ENCODE results near the gene AKAP6. TPM values are rescaled to one million over a fixed set of nuclear protein-coding genes. Genes with fewer than 3 reads are reported as not detected.
A peak's percentile ranks its signal among the peaks of the same experiment; 100 is the strongest.

AKAP6 gene
- total and polyA plus RNA-seq, 10 of the 15 experiments (the other 5 are each of a cell fraction or from before 2014, with no cell fraction given): 0.35 to 5.9 (median 2.2) TPM

- Histone ChIP-seq H3K27ac (ENCODE audit: control insufficient read depth, insufficient read depth) (no peak overlapping the region), H4K20me1 (ENCODE audit: control insufficient read depth, insufficient read depth) (no peaks in the 10 kb centered on the region), H3K27me3 (replicated peaks in 1 of 2; ENCODE audit: control insufficient read depth in 2 of 2, insufficient read depth in 2 of 2, low read length in 1 of 2) (no peaks in the 10 kb centered on the region), H3K4me2 (ENCODE audit: control insufficient read depth, insufficient read depth) (peak overlapping the region; percentile 27), H3K9ac (ENCODE audit: control insufficient read depth, insufficient read depth, low read length) (no peak overlapping the region), H3K79me2 (ENCODE audit: control insufficient read depth, insufficient read depth, low read length) (no peaks in the 10 kb centered on the region), H2AFZ (ENCODE audit: control insufficient read depth, low read depth, low read length) (no peak overlapping the region), H3K36me3 (ENCODE audit: control insufficient read depth in 2 of 2, insufficient read depth in 2 of 2, low read length in 1 of 2) (no peaks in the 10 kb centered on the region), H3K9me3 (replicated peaks; ENCODE audit: control insufficient read depth, insufficient read depth, low read length) (no peaks in the 10 kb centered on the region), H3K4me1 (ENCODE audit: control insufficient read depth, insufficient read depth, low read length) (peaks cover 7% of the 10 kb centered on the region; the same call in 1 of the 2 replicates), H3K4me3 (no peak overlapping the region)
- WGBS (ENCODE audit: insufficient coverage, insufficient replicate concordance, low lambda C conversion rate, missing lambda C conversion rate): 0% methylated on average over 1 of the region's 1 CpG
- RAD21 ChIA-PET (ENCODE audit: unreplicated experiment): interaction anchor here (1.4 to 1.5 kb wide), 3 partner anchors 11 to 1260 kb away, joined by 3 to 6 read pairs (median 3); no protein-coding TSS in a partner anchor
- in situ Hi-C loops (cut with MboI) (loop anchor here (5.0 to 10.0 kb wide), 3 partner anchors 857 to 1739 kb away; no protein-coding TSS in a partner anchor), intact Hi-C loops (cut with micrococcal nuclease; ENCODE audit: unreplicated experiment) (loop anchor here (1.0 to 5.0 kb wide), 2 partner anchors 854 to 1214 kb away; no protein-coding TSS in a partner anchor)
- SMC1A ChIA-PET (ENCODE audit: uncharacterized antibody, unreplicated experiment): interaction anchor here (1.1 to 1.4 kb wide), 4 partner anchors 1097 to 1724 kb away, joined by 3 to 9 read pairs (median 4); no protein-coding TSS in a partner anchor
- DNase-seq (ENCODE audit: low read depth, low spot score) (no peak), ATAC-seq (peak; percentile 87), FAIRE-seq (no peak)
- CTCF ChIA-PET: interaction anchor here (1.4 to 2.3 kb wide), 2 partner anchors 1215 to 1745 kb away, joined by 5 to 7 read pairs; no protein-coding TSS in a partner anchor
- POLR2A ChIA-PET: no interaction called here
- BruUV-seq (replicated peaks): no TSS peak
- TF ChIP-seq SPI1 (IDR thresholded peaks at IDR 0.05; ENCODE audit: borderline replicate concordance, insufficient read depth, low read depth, low read length): 0 out of 2 replicates have a peak, but pooled peaks have one; percentile 30
- TF ChIP-seq POU2F2 (IDR thresholded peaks at IDR 0.05; ENCODE audit: borderline replicate concordance, low read depth, low read length): 0 out of 3 replicates have a peak, but pooled peaks have one; percentile 53
- TF ChIP-seq IRF3 (IDR thresholded peaks at IDR 0.05): no peak
- TF ChIP-seq, protein P1, sequence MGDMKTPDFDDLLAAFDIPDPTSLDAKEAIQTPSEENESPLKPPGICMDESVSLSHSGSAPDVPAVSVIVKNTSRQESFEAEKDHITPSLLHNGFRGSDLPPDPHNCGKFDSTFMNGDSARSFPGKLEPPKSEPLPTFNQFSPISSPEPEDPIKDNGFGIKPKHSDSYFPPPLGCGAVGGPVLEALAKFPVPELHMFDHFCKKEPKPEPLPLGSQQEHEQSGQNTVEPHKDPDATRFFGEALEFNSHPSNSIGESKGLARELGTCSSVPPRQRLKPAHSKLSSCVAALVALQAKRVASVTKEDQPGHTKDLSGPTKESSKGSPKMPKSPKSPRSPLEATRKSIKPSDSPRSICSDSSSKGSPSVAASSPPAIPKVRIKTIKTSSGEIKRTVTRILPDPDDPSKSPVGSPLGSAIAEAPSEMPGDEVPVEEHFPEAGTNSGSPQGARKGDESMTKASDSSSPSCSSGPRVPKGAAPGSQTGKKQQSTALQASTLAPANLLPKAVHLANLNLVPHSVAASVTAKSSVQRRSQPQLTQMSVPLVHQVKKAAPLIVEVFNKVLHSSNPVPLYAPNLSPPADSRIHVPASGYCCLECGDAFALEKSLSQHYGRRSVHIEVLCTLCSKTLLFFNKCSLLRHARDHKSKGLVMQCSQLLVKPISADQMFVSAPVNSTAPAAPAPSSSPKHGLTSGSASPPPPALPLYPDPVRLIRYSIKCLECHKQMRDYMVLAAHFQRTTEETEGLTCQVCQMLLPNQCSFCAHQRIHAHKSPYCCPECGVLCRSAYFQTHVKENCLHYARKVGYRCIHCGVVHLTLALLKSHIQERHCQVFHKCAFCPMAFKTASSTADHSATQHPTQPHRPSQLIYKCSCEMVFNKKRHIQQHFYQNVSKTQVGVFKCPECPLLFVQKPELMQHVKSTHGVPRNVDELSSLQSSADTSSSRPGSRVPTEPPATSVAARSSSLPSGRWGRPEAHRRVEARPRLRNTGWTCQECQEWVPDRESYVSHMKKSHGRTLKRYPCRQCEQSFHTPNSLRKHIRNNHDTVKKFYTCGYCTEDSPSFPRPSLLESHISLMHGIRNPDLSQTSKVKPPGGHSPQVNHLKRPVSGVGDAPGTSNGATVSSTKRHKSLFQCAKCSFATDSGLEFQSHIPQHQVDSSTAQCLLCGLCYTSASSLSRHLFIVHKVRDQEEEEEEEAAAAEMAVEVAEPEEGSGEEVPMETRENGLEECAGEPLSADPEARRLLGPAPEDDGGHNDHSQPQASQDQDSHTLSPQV (IDR thresholded peaks at IDR 0.05): no peak
- TF ChIP-seq MEF2B (IDR thresholded peaks at IDR 0.05; ENCODE audit: partially characterized antibody, poor library complexity, severe bottlenecking): peak; percentile 31
- TF ChIP-seq RB1 (IDR thresholded peaks at IDR 0.05; ENCODE audit: borderline replicate concordance): no peak
- 0 out of 2 replicates have a peak, but pooled peaks have one; percentile 19 for TF ChIP-seq CREM (IDR thresholded peaks at IDR 0.05; ENCODE audit: low read depth)
- no peak for TF ChIP-seq TCF3 (IDR thresholded peaks at IDR 0.05; ENCODE audit: borderline replicate concordance, insufficient read depth, low read depth, low read length)
- no peak for TF ChIP-seq CBX5 (IDR thresholded peaks at IDR 0.05; ENCODE audit: low read depth)
- TF ChIP-seq IRF4 (IDR thresholded peaks at IDR 0.05; ENCODE audit: low read depth, low read length): peak; percentile 11; the same call in 1 of the 2 replicates
- no peak for TF ChIP-seq IRF5 (IDR thresholded peaks at IDR 0.05; ENCODE audit: borderline replicate concordance)
- TF ChIP-seq MEF2A (IDR thresholded peaks at IDR 0.05; ENCODE audit: insufficient read depth, low read depth, low read length): peak; percentile 73
- TF ChIP-seq POLR2A (IDR thresholded peaks at IDR 0.05; ENCODE audit: low read depth, low read length): no peak
- TF ChIP-seq JUNB (IDR thresholded peaks at IDR 0.05): peak; percentile 59; the same call in 1 of the 2 replicates
- TF ChIP-seq NR2F1 (conservative IDR thresholded peaks at IDR 0.05): peak; percentile 84
- TF ChIP-seq MTA2 (IDR thresholded peaks at IDR 0.05; ENCODE audit: low read depth): no peak
- no peak for TF ChIP-seq E2F4 (IDR thresholded peaks at IDR 0.05; ENCODE audit: low read depth, low read length)
- no peak for TF ChIP-seq ZNF622 (IDR thresholded peaks at IDR 0.05)
These were observed 249.1 kb downstream of the AKAP6 start for GRCh38 chr14:32578181-32578580.
